Measurements from ENCODE around the gene AQP9.

GRCh38 chr15:58108117-58108516, 30.1 kb upstream of the AQP9 start:
- TF ChIP-seq EZH2phosphoT487 (IDR thresholded peaks at IDR 0.05; ENCODE audit: low read depth, severe bottlenecking, unreplicated experiment) (no peak), EZH2 (IDR thresholded peaks at IDR 0.05; ENCODE audit: borderline replicate concordance) (no peak)
- TF ChIP-seq, protein P1, sequence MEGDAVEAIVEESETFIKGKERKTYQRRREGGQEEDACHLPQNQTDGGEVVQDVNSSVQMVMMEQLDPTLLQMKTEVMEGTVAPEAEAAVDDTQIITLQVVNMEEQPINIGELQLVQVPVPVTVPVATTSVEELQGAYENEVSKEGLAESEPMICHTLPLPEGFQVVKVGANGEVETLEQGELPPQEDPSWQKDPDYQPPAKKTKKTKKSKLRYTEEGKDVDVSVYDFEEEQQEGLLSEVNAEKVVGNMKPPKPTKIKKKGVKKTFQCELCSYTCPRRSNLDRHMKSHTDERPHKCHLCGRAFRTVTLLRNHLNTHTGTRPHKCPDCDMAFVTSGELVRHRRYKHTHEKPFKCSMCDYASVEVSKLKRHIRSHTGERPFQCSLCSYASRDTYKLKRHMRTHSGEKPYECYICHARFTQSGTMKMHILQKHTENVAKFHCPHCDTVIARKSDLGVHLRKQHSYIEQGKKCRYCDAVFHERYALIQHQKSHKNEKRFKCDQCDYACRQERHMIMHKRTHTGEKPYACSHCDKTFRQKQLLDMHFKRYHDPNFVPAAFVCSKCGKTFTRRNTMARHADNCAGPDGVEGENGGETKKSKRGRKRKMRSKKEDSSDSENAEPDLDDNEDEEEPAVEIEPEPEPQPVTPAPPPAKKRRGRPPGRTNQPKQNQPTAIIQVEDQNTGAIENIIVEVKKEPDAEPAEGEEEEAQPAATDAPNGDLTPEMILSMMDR (IDR thresholded peaks at IDR 0.05; ENCODE audit: poor library complexity) = no peak

Data from hepatocyte (in vitro differentiated cells).